Measurements from ENCODE around the gene GPR62.

GPR62 gene

DNA sequence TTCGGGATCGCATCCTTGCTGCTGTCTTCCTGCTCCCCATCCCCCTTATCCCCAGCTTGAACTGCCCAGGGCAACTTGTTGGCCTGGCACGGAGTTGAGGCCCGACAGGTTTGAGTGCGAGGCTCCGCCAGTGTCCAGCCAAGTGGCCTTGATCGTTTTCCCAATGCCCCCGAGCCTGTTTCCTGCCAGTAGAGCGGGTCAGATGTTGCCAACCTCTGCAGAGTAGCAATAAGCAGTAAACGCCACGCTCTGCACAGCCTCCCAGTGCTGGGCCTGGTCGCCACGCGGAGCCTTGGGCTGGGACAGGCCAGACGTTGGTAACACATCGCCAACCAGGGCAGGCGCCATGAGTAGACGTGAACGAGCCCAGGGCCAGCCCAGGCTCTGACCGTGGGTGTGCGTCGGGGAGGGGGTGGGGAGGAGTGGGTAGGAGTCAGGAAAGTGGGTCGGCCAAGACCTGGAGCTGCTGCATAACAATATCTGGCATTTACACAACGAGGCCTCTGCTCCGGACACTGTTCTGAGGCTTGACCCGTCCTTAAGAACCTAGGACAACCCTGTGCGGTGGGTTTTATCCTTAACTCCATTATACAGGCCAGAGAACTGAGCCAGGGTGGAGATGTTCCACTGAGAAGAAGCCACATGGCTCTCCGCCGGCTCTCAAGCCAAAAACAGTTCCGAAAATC lies 19.2 kb downstream of the GPR62 start:
- H3K4me3 ChIP-seq (ENCODE audit: low read depth, low read length) = peak overlapping the region; percentile 82
- DNase-seq (ENCODE audit: low read depth) = peak; percentile 58
- no peak for TF ChIP-seq CTCF (IDR thresholded peaks at IDR 0.05; ENCODE audit: control insufficient read depth, extremely low read depth, insufficient read depth)

DNA sequence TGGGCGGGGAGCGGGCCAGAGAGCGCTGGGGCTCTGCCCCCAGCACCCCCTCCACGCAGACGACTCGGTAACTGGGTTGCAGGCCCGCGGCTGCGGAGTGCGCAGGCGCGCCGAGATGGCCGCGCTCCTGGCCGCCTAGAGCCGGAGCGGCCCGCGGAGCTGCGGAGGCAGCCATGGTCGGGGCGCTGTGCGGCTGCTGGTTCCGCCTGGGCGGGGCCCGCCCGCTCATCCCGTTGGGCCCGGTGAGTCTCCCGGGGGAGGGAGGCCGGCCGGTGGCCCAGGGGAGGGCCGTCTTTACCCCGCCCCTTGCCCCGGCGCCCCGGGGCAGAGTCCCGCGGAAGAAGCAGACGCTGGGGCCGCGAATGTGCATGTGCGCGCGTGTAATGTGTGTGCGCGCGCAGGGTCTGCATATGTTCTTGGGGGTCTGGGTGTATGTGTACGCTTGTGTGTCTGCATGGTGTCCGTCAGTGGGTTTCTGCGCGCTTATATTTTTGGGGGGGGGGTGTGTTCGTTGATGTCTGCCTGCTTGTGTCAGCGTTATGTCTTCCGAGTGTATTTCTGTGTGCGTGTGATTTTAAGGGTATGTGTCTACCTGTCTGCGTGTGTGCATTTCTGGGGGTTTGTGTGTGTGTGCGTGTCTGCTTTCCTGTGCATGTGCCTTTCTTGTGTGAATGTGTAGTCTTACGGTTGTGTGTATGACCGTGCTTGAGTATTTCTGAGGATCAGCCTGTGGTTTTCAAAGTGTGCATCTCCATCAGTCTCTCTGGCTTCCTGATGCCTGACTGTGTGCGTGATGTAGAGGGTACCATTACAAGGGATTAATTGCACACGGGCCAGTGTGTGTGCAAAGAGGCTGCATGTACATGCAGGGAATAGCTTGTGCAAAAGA lies 20.0 kb downstream of the GPR62 start, which contains the start of gene ABHD14A:
Gene ABHD14A, plus strand, starts transcription at position 102 of the 889 bp plus-strand sequence. Its CDS starts 72 bp downstream, at position 174.
- H3K4me3 ChIP-seq (ENCODE audit: low read depth, low read length) = peak within 1 kb of the TSS; percentile 82
- no peak for DNase-seq (ENCODE audit: low read depth)
- TF ChIP-seq CTCF (IDR thresholded peaks at IDR 0.05; ENCODE audit: control insufficient read depth, extremely low read depth, insufficient read depth) = no peak

DNA sequence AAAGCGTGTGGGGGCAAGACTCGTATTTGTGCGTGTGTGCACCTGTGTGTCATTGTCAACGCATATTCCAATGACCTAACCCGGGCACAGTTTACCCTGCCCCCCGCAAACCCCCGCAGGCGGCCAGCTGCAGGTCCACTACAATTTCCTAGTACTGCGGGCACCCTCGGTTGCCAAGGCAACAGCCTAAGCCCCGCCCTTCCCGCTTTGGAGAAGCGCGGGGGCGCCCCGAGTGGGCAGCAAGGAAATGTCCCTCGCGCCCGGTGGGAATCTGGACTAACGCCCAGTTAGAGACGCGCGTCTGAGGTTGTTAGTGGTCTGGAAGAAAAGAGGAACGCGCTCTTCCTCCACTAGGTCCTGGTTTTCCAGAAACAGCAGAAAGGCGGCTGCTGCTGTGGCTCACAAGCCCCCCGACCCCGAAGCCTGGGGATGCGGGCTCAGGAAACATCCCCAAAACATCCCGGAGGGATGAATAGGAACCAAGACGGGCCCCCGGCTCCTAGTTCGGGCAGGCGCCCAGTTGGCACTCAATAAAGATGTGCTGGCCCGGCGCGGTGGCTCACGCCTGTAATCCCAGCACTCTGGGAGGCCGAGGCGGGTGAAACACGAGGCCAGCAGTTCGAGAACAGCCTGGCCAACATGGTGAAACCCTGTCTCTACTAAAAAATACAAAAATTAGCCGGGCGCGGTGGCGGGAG lies 20.8 kb downstream of the GPR62 start:
- H3K4me3 ChIP-seq (ENCODE audit: low read depth, low read length) = peak overlapping the region; percentile 82
- no peak for DNase-seq (ENCODE audit: low read depth)
- no peak for TF ChIP-seq CTCF (IDR thresholded peaks at IDR 0.05; ENCODE audit: control insufficient read depth, extremely low read depth, insufficient read depth)

DNA sequence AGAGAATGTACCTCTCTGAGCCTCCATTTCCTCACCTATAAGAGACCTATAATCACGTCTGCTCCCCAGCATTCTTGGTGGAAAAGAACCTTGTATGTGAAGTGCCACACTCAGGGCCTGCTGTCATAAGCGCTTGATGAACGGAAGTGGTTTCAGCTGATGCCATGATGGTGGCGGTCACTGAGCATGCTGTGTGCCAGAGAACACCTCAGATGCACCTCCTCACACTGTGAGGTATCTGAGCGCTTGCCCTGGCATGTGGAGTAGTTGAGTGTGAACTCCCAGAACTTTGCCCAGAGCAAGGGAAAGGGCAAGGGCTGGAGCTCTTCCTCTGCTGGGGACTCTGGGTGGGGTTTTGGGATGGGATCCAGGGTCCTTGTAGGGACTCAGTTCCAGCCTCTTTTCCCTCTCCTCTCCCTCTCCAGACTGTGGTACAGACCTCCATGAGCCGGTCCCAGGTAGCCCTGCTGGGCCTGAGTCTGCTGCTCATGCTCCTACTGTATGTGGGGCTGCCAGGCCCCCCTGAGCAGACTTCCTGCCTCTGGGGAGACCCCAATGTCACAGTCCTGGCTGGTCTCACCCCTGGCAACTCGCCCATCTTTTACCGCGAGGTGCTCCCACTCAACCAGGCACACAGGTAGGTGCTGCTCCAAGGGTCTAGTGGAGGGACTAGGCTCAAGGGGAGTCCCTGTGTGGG lies 22.4 kb downstream of the GPR62 start:
- DNase-seq (ENCODE audit: low read depth) = no peak
- no peak for TF ChIP-seq CTCF (IDR thresholded peaks at IDR 0.05; ENCODE audit: control insufficient read depth, extremely low read depth, insufficient read depth)
- H3K4me3 ChIP-seq (ENCODE audit: low read depth, low read length) = no peak overlapping the region

- DNase-seq (ENCODE audit: low read depth) = no peak
- H3K4me3 ChIP-seq (ENCODE audit: low read depth, low read length) = no peak overlapping the region
- TF ChIP-seq CTCF (IDR thresholded peaks at IDR 0.05; ENCODE audit: control insufficient read depth, extremely low read depth, insufficient read depth) = no peak
Observed at GRCh38 chr3:51978143-51978502, 22.9 kb downstream of the GPR62 start.

DNA sequence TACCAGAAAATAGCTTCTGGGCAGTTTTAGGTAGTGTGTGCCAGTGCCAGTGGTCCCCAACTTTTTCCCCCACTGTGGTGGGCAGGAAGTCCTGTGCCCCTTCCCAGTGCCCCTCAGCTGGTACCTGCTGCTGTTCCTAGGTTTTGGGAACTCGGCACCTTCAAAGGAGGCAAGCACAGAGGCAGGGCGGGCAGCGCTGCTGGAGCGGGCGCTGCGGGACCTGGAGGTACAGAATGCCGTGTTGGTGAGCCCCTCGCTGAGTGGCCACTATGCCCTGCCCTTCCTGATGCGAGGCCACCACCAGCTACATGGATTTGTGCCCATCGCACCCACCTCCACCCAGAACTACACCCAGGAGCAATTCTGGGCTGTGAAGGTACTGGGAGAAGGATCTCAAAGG lies 25.1 kb downstream of the GPR62 start:
- TF ChIP-seq CTCF (IDR thresholded peaks at IDR 0.05; ENCODE audit: control insufficient read depth, extremely low read depth, insufficient read depth) = no peak
- no peak for DNase-seq (ENCODE audit: low read depth)
- no peak overlapping the region for H3K4me3 ChIP-seq (ENCODE audit: low read depth, low read length)

All from LNCaP clone FGC (cell line).